ENCODE measurements around the gene RBCK1. TPM values are rescaled to one million over a fixed set of nuclear protein-coding genes. Genes with fewer than 3 reads are reported as not detected.

Gene RBCK1
- total and polyA plus RNA-seq, 10 of the 15 experiments (the other 5 are each of a cell fraction or from before 2014, with no cell fraction given), result 14.1 to 99.7 (median 76.0) TPM

- DNase-seq (ENCODE audit: low read depth, low spot score) (no peak), FAIRE-seq (no peak), ATAC-seq (peak; percentile 59)
- CTCF ChIA-PET, result interaction anchor here (0.6 to 2.3 kb wide), 8 partner anchors 9 to 283 kb away, joined by 3 to 8 read pairs (median 4); no protein-coding TSS in a partner anchor
- Histone ChIP-seq H3K27me3 (replicated peaks in 1 of 2; ENCODE audit: control insufficient read depth in 2 of 2, insufficient read depth in 2 of 2, low read length in 1 of 2) (no peaks in the 10 kb centered on the region), H3K4me2 (ENCODE audit: control insufficient read depth, insufficient read depth) (no peak overlapping the region), H3K9ac (ENCODE audit: control insufficient read depth, insufficient read depth, low read length) (no peak overlapping the region), H2AFZ (ENCODE audit: control insufficient read depth, low read depth, low read length) (no peak overlapping the region), H3K9me3 (replicated peaks; ENCODE audit: control insufficient read depth, insufficient read depth, low read length) (no peaks in the 10 kb centered on the region), H4K20me1 (ENCODE audit: control insufficient read depth, insufficient read depth) (no peaks in the 10 kb centered on the region), H3K27ac (ENCODE audit: control insufficient read depth, insufficient read depth) (no peak overlapping the region), H3K79me2 (ENCODE audit: control insufficient read depth, insufficient read depth, low read length) (no peaks in the 10 kb centered on the region), H3K4me3 (no peak overlapping the region), H3K4me1 (ENCODE audit: control insufficient read depth, insufficient read depth, low read length) (peaks cover 21% of the 10 kb centered on the region), H3K36me3 (ENCODE audit: control insufficient read depth in 2 of 2, insufficient read depth in 2 of 2, low read length in 1 of 2) (no peaks in the 10 kb centered on the region)
- TF ChIP-seq SMAD1 (IDR thresholded peaks at IDR 0.05; ENCODE audit: low read depth, partially characterized antibody), result no peak
- TF ChIP-seq CTCF (IDR thresholded peaks at IDR 0.05 in 2 of 3, conservative IDR thresholded peaks at IDR 0.05 in 1 of 3; ENCODE audit: control insufficient read depth in 2 of 3, extremely low read depth in 1 of 3, insufficient read depth in 1 of 3, low read depth in 3 of 3, low read length in 3 of 3), result peak; percentile 17 to 30 (median 20); a peak in 4 of 6 replicates
- TF ChIP-seq RAD21 (IDR thresholded peaks at IDR 0.05; ENCODE audit: insufficient read depth, low read depth, low read length), result peak; percentile 32
- no peak for TF ChIP-seq TBL1XR1 (IDR thresholded peaks at IDR 0.05; ENCODE audit: low read depth, low read length)
- TF ChIP-seq FOXK2 (IDR thresholded peaks at IDR 0.05), result peak; percentile 22; the same call in 1 of the 2 replicates
- no peak for TF ChIP-seq EGR1 (IDR thresholded peaks at IDR 0.05; ENCODE audit: borderline replicate concordance in 1 of 2, low read depth in 2 of 2, low read length in 2 of 2)
- peak; percentile 72 for TF ChIP-seq USF1 (IDR thresholded peaks at IDR 0.05; ENCODE audit: borderline replicate concordance, extremely low read length, insufficient read depth, low read depth, low read length)
- TF ChIP-seq SMC3 (IDR thresholded peaks at IDR 0.05; ENCODE audit: borderline replicate concordance, low read length), result 0 out of 2 replicates have a peak, but pooled peaks have one; percentile 15
- TF ChIP-seq YBX1 (IDR thresholded peaks at IDR 0.05), result no peak
- SMC1A ChIA-PET (ENCODE audit: uncharacterized antibody, unreplicated experiment), result interaction anchor here (0.6 to 1.1 kb wide), 5 partner anchors 12 to 142 kb away, joined by 3 to 4 read pairs (median 3); no protein-coding TSS in a partner anchor
- RAD21 ChIA-PET (ENCODE audit: unreplicated experiment), result interaction anchor here (0.7 to 0.8 kb wide), 2 partner anchors 9 to 116 kb away, joined by 4 to 5 read pairs; no protein-coding TSS in a partner anchor
- POLR2A ChIA-PET, result interaction anchor here (1.1 kb wide), 1 partner anchor 42 kb away, joined by 3 read pairs; no protein-coding TSS in a partner anchor
- WGBS (ENCODE audit: insufficient coverage, insufficient replicate concordance, low lambda C conversion rate, missing lambda C conversion rate), result 80% methylated on average over 13 of the region's 13 CpGs
- in situ Hi-C loops (cut with MboI), result no loop called here
- BruUV-seq (replicated peaks), result no TSS peak
- intact Hi-C loops (cut with micrococcal nuclease; ENCODE audit: unreplicated experiment), result no loop called here
These were observed 45.5 kb upstream of the RBCK1 start for GRCh38 chr20:362271-363254.

Measured in GM12878 (cell line).